NB4 (cell line): Measurements from ENCODE around the gene KIR3DL3.
"Not testable (repeated sequence)": the region's sequence is repeated elsewhere in the genome, so short reads cannot be mapped to it uniquely, and the experiment has no call there.

Experiments
- MYC ChIP-seq: IDR thresholded peaks from 2 replicates; pipeline ENCODE4 v1.6.1; 2011; ENCODE audit warnings: low read depth, low read length
- TF ChIP-seq, protein P1 (sequence below): IDR thresholded peaks from one replicate; pipeline ENCODE4 v1.5.1; 2012; ENCODE audit warnings: low read depth, low read length

DNA sequence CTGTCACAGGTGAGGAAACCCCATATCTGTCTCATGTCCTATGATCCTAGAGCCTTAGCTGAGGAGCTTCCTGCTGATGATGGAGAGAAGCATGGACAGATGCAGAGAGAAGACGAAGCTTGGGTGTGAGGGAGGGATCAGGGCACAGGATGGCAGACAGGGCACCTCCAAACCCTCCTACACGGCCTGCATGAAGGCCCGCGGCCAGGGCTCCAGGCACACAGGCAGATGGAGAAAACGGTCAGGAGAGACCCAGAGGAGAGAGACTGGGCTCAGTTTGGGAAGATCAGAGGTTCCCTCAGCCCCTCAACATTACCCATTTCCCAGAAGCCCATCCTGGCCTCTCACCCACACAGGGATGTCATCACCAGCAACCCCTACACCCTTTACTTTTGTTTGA lies 19.8 kb downstream of the KIR3DL3 start:
- TF ChIP-seq, protein P1, sequence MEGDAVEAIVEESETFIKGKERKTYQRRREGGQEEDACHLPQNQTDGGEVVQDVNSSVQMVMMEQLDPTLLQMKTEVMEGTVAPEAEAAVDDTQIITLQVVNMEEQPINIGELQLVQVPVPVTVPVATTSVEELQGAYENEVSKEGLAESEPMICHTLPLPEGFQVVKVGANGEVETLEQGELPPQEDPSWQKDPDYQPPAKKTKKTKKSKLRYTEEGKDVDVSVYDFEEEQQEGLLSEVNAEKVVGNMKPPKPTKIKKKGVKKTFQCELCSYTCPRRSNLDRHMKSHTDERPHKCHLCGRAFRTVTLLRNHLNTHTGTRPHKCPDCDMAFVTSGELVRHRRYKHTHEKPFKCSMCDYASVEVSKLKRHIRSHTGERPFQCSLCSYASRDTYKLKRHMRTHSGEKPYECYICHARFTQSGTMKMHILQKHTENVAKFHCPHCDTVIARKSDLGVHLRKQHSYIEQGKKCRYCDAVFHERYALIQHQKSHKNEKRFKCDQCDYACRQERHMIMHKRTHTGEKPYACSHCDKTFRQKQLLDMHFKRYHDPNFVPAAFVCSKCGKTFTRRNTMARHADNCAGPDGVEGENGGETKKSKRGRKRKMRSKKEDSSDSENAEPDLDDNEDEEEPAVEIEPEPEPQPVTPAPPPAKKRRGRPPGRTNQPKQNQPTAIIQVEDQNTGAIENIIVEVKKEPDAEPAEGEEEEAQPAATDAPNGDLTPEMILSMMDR: not testable (repeated sequence)
- not testable (repeated sequence) for TF ChIP-seq MYC
